DMS153 treated with DMSO at 0.1 percent for 48 hours (cell line): ENCODE data around the gene METTL25.
"Not testable (repeated sequence)": the region's sequence is repeated elsewhere in the genome, so short reads cannot be mapped to it uniquely, and the experiment has no call there.

Source experiments
- DNase-seq: peaks from one replicate; lab custom pipeline; 2025; ENCODE audit not compliant: unreplicated experiment; lab: John Stamatoyannopoulos, UW

METTL25 gene

DNA sequence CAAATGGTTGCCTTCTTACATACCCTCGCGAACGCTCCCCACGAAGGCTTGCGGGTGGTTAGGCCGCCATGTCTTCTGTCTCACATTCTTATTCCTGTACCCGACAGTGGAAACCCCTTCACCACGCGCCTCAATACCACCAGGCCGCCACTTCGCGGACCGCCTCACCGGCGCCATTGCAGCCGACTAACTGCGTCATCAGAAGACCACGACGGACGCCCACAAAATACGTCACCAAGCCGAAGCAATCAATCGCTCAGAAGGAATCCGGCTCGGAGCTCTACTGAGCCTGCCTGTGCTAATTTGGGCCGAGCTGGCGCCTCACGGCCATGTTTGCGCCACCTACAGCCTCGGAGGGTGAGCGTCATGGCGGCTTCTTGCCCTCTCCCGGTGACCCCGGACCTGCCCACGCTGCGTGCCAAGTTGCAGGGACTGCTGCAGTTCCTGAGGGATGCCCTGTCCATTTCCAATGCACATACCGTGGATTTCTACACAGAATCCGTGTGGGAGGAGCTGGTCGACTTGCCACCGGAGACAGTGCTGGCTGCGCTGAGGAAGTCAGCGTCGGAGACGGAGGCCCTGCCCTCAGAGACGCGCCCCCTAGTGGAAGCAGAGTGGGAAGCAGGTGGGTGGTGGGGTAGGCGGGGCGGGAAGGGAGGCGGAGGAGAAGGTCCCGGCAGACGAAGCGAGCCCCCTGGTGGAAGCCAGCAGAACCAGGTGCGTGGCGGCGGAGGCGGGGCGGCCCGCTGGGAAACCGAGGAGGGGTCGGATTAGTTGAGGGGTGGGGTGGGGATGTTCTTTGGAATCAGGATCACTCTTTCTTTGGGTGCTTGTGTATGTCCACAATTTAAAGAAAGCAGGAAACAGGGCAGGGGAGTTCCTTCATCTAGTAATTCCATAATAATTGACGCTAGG, at the start of gene METTL25, which contains the start of gene CCDC59:
Gene METTL25, plus strand, starts transcription at position 330 of the 915 bp plus-strand sequence. Its CDS starts 37 bp downstream, at position 367.
Gene CCDC59, minus strand, starts transcription at position 188 of the 915 bp plus-strand sequence. Its CDS starts 11 bp downstream, at position 177.
- DNase-seq, result peak; percentile 92

DNA sequence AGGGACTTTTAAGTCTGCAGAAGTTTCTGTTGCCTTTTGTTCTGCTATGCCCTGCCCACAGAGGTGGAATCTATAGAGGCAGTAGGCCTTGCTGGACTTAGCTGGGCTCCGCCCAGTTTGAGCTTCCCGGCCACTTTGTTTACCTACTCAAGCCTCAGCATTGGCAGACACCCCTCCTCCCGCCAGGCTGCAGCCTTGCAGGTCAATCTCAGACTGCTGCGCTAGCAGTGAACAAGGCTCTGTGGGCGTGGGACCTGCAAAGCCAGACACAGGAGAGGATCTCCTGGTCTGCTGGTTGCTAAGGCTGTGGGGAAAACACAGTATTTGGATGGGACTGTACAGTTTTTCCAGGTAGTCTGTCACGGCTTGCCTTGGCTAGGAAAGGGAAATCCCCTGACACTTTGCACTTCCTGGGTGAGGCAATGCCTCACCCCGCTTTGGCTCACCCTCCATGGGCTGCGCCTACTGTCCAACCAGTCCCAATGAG, 43.9 kb upstream of the METTL25 start:
- peak; percentile 35 for DNase-seq

DNA sequence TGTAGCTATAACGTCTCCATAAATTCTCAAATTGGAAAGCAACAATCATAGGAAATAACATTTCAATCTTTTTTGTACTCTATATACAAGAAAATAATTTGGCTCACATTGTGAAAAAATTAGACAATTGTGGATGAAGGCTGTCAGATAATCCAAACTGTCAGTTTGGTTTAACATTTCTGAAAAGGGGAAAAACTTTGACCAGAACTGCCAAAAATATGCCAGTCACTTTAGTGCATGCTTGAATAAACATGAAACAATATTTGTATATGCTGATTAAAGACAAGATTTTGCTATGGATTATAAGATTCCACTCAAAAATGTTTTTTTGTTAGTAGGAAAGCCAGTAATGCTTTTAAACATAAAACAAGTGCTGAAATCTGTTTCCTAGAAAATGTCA, 39.1 kb upstream of the METTL25 start:
- DNase-seq, result no peak

- no peak for DNase-seq
Measured at GRCh38 chr12:82325540-82326336, 32.6 kb upstream of the METTL25 start.

GRCh38 chr12:82326905-82327503, 31.3 kb upstream of the METTL25 start:
- DNase-seq, result peak; percentile 81

DNA sequence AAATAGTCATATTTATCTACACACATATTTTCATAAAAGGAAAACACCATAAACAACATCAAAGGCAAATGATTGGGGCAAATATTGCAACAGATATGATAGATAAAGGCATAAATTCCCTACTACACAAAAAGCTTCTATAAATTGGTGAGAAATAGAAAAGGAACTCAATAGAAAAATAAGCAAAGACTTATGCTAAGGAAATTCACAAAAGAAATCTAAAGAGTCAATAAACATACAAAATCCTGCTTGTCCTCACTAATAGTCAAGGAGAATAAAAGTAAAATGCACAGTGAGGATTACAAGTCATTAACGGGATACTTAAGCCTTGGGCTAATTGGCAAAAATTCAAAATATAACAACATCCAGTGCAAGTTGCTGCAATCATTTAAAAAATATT, 30.5 kb upstream of the METTL25 start:
- DNase-seq, result no peak

GRCh38 chr12:82329508-82329907, 28.8 kb upstream of the METTL25 start:
- DNase-seq, result peak; percentile 90

DNA sequence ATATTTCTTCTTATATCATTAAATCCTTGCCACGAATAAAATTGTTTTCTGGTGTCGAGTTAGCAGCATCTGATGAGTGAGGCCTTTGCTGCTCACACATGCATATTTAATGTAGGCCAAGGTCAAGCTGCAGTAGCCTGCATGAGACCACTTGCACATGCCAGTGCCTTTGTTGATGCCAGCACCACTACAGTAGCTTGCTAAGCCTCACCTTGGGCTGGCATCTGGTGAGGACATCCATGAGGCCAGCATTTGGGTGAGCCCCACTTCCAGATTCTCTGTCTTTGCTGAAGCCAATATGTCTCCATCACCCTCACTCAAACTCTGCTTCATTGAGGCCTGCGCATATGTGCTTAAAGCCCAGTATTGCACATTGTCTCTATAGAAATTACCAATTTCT, 8.2 kb upstream of the METTL25 start:
- no peak for DNase-seq

- DNase-seq, result no peak
Measured at GRCh38 chr12:82351390-82351789, 6.9 kb upstream of the METTL25 start.

DNA sequence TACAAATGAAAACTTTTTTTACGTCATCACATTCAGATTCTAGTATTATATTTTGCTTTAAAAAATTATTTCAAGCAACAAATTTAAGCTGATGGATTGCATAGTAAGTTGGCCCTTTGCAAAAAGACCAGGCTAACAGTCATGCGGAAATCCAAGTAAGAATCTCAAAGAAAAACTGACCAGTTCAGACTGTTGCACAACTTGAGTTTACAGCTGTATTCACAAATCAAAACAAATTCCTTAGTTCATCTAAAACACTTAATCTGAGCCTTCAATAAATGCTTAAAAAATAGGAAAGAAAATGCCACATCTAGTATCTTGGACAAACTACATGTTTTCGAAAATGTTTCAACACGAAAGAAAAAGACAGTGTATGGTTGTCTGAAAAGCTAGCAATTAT, 989 bp upstream of the METTL25 start:
- no peak for DNase-seq

DNA sequence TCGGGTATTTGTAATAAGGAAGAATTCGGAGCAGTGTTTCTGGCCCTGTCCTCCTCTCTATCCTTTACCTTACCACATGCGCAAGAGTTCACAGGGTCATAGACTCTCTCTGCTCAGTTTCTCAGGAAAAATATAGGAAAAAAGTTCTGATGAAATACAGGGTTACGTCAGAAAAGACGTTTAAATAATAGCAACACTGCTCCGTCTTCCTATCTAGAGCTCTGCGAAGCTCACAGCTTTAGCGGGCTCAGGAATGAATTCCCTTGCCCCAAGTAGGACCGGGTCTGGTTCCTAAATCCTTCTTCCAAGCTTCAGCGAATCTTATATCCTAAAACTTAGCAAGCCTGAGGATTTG, 507 bp upstream of the METTL25 start:
- no peak for DNase-seq

GRCh38 chr12:82359115-82359478, 768 bp downstream of the METTL25 start:
- peak; percentile 42 for DNase-seq

DNA sequence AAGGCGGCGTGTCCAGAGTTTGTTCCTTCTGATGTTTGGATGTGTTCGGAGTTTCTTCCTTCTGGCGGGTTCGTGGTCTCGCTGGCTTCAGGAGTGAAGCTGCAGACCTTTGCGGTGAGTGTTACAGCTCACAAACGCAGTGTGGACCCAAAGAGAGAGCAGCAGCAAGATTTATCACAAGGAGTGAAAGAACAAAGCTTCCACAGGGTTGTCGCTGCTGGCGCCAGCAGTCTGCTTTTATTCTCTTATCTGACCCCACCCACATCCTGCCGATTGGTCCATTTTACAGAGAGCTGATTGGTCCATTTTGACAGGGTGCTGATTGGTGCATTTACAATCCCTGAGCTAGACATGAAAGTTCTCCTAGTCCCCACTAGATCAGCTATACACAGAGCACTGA, 2.5 kb downstream of the METTL25 start:
- DNase-seq, result not testable (repeated sequence)

- DNase-seq, result no peak
Measured at GRCh38 chr12:82361461-82361915, 3.2 kb downstream of the METTL25 start.

GRCh38 chr12:82363990-82364389, 5.7 kb downstream of the METTL25 start:
- DNase-seq, result no peak

GRCh38 chr12:82366197-82366596, 7.9 kb downstream of the METTL25 start:
- no peak for DNase-seq

- no peak for DNase-seq
Measured at GRCh38 chr12:82375201-82375600, 16.9 kb downstream of the METTL25 start.

DNA sequence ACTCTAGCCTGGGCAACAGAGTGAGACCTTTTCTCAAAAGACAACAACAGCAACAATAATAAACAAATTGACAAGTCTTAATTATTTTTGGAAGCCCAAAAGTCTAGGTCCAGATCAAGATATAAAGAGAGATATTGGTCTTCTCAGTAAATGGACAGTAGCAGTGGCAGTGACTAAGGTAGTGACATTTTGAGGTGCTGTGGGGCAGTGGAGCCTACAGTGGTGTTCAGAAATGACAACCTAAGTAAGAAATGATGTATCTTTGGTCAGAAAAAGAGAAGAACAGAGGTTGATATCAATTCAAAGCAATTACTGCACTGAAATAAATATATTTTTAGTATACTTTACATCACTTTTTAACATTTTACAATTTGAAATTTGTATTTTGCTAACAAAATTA, 20.7 kb downstream of the METTL25 start:
- no peak for DNase-seq

GRCh38 chr12:82383930-82384552, 25.7 kb downstream of the METTL25 start:
- DNase-seq, result no peak

GRCh38 chr12:82398879-82399278, 40.5 kb downstream of the METTL25 start:
- DNase-seq, result no peak

- DNase-seq, result no peak
Measured at GRCh38 chr12:82400819-82401218, 42.5 kb downstream of the METTL25 start.
